Measurements from ENCODE around the gene F8A1. TPM values are rescaled to one million over a fixed set of nuclear protein-coding genes. Genes with fewer than 3 reads are reported as not detected.
"Not testable (repeated sequence)": the region's sequence is repeated elsewhere in the genome, so short reads cannot be mapped to it uniquely, and the experiment has no call there.

F8A1 gene
- total RNA-seq, 1 donor from 2014 or later: 30.3 TPM

GRCh38 chrX:154914052-154914451 lies 27.9 kb downstream of the F8A1 start:
- TF ChIP-seq CTCF (IDR thresholded peaks at IDR 0.05; ENCODE audit: borderline replicate concordance): no peak
- Histone ChIP-seq H3K27me3 (ENCODE audit: low read depth) (no peaks in the 10 kb centered on the region), H3K4me3 (no peak overlapping the region), H3K27ac (replicated peaks) (no peak overlapping the region), H3K36me3 (no peaks in the 10 kb centered on the region), H3K4me1 (no peaks in the 10 kb centered on the region), H3K9me3 (replicated peaks) (no peaks in the 10 kb centered on the region)
- intact Hi-C loops (cut with micrococcal nuclease): no loop called here
- no peak for DNase-seq

- TF ChIP-seq CTCF (IDR thresholded peaks at IDR 0.05; ENCODE audit: borderline replicate concordance): peak; percentile 60
- Histone ChIP-seq H3K4me1 (no peaks in the 10 kb centered on the region), H3K9me3 (replicated peaks) (no peaks in the 10 kb centered on the region), H3K4me3 (peak overlapping the region; percentile 41), H3K27ac (replicated peaks) (no peak overlapping the region), H3K36me3 (no peaks in the 10 kb centered on the region), H3K27me3 (ENCODE audit: low read depth) (no peaks in the 10 kb centered on the region)
- intact Hi-C loops (cut with micrococcal nuclease): no loop called here
- peak; percentile 19 for DNase-seq
These were observed 31.9 kb downstream of the F8A1 start for GRCh38 chrX:154918060-154918483.

GRCh38 chrX:154924771-154925170 lies 38.6 kb downstream of the F8A1 start:
- DNase-seq; H3K27me3 ChIP-seq (ENCODE audit: low read depth); H3K27ac ChIP-seq (replicated peaks); H3K9me3 ChIP-seq (replicated peaks); H3K36me3 ChIP-seq; intact Hi-C loops (cut with micrococcal nuclease); H3K4me3 ChIP-seq; H3K4me1 ChIP-seq: not testable (repeated sequence)

Small RNA genes within 50 kb of the gene (microRNA-seq; reads per million reads assigned to microRNA genes)
- not detected for gene MIR1184-1

Other genes starting within 250 kb of the F8A1 start
- gene CTAG2, start 232.8 kb upstream of the F8A1 start, total RNA-seq: not detected
- gene GAB3, start 135.3 kb upstream of the F8A1 start, total RNA-seq: 14.8 TPM
- gene DKC1, start 123.5 kb upstream of the F8A1 start, total RNA-seq: 18.0 TPM
- 32.9 TPM for gene MPP1, start 80.9 kb upstream of the F8A1 start, total RNA-seq
- not detected for gene SMIM9, start 51.7 kb upstream of the F8A1 start, total RNA-seq
- 49.7 TPM for gene F8, start 136.4 kb downstream of the F8A1 start, total RNA-seq
- gene FUNDC2, start 140.5 kb downstream of the F8A1 start, total RNA-seq: 364 TPM
- gene CMC4, start 184.8 kb downstream of the F8A1 start, total RNA-seq: 28.1 TPM
- gene MTCP1, start 184.8 kb downstream of the F8A1 start, total RNA-seq: 56.9 TPM
- 17.0 TPM for gene BRCC3, start 185.2 kb downstream of the F8A1 start, total RNA-seq

Measured in left ventricle myocardium inferior (tissue), 1 donor.